Cardiac atrium fibroblast (primary cell): ENCODE measurements around the gene NETO1. TPM values are rescaled to one million over a fixed set of nuclear protein-coding genes. Genes with fewer than 3 reads are reported as not detected.

Experiments used
- total RNA-seq: library from RNA; depleted of rRNA; stranded (reverse); fragments of >200 nt; gene quantifications from 2 replicates; pipeline ENCODE4 v1.2.3, GENCODE V29; 2015

Gene NETO1
- total RNA-seq: 0.54 TPM in 1 of 2 replicates, not detected in the other

GRCh38 chr18:72867746-72868584 is at the start of gene NETO1:
NETO1 (minus strand) TSS chr18:72867987; CDS start chr18:72867291, 696 bp downstream.

